Measurements from ENCODE around the gene SH3GL2.

The SH3GL2 gene

DNA sequence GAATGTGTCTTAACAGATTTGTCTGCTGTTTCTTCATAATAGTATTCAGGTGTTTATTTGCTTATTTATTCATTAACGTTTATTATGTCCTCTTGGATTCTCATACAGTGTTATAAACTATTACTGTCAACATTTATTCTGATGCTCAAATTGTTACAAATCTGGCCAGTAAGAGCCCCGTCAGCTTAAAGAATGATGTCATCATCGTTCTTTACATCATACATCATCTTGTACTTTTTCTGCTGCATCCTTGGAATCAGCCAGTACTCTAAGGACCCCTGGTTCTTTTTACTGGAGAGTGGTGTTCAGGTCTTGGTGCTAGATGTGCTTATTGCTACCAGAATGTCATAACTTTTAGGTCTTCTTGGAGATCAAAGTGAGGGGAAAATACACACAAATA lies 86.6 kb downstream of the SH3GL2 start:
- no peak for DNase-seq

DNA sequence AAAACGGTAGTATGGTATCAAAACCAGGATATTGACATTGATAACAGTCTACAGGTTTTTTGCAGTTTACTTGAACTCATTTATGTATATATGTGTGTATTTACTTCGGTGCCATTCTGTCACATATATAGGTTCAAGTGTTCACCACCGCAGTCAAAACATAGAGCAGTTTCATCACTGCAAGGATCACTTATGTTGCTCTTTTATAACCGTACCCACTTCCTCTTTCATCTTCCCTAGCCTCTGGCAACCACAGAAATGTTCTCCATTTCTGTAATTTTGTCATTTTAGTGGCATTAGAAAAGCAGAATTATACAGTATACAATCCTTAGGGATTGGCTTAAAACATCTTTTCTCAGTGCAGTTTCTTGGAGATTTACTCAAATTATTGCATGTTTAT lies 90.3 kb downstream of the SH3GL2 start:
- DNase-seq: no peak

DNA sequence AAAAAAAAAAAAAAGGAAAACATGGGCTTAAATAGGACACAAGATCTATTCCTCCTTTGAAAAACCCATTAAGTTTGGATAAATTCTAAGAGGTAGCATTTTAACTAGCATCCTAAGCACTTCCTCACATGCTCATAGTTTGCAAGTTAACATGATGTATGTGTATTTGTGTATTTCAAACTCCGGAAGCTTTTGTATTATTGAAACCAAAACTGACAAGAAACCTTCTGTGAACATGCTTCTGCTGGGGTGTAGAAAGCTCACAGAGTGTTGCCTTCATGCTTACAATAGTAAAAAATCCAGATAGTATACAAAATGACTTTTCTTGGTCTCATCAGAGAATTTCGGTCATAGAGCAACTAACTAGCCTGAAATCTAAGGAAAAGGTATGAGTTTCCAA lies 103.8 kb downstream of the SH3GL2 start:
- DNase-seq: no peak

GRCh38 chr9:17688834-17689233 lies 110.0 kb downstream of the SH3GL2 start:
- DNase-seq: no peak

DNA sequence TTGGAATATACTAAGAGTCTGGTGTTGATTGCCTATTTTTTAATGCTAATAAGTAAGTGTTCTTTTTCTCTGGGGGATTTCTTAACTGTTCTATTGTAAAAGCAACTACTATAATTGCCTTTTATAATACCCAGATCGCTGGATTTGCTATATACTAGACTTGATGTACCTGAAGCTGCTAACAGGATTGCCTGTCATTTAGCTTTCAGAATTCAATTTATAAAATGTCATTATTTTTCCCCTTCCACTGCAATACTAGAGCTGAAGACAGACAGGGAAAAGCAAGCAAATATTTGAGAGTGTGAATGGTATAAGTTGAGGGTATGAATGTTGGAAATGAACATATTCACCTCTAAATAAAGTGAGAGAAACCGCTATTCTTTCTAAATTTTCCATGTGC lies 115.5 kb downstream of the SH3GL2 start:
- DNase-seq: no peak

DNA sequence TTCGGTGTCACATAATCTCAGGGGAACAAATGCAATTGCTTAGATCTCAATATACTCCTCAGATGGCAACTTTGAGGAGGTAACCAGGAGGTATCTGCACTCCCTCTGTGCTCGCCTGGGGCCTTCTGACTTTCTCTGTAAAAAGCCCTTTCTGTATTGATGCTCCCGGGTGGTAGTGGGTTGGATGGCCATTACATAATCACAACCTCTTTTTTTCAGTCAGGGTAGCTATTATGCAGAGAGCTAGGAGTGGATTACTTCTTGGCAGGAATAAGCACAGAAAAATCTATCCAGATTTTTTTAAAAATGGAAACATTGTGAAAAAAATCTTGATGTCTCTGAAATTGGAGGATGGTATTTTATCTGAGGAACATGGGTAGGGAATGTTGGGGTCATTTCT lies 116.6 kb downstream of the SH3GL2 start:
- DNase-seq: no peak

DNA sequence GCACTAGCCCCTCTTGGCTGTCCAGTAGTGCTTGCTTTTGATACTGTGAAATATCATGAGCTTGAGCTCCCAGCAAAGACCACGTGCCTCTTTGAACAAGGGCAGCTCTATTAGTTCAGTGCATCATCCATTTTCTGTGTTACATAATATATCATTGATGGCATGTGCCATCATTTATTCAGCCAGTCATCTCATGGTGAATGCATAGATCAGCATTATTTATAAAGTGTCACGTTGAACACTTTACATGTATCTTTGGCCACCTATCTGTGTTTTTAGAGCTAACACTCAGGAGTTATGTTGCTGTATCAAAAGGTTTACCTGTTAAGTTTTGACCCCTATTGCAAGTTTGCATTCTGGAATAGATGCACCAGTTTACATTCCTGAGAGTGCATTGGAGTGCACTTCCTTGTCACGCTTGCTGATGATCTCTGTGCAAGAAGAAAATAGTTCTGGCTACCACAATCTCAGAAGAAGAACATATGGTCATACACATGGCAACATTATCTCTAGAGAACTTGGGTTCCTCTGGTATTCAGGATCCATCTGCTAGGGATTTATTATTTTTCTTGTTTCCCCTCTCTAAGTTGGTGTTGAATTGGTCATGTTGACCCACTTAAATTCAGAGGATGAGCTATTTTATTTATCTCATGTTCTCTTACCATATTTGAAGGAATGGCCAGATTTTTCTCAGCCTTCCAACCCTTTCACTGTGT lies 120.9 kb downstream of the SH3GL2 start:
- no peak for DNase-seq

DNA sequence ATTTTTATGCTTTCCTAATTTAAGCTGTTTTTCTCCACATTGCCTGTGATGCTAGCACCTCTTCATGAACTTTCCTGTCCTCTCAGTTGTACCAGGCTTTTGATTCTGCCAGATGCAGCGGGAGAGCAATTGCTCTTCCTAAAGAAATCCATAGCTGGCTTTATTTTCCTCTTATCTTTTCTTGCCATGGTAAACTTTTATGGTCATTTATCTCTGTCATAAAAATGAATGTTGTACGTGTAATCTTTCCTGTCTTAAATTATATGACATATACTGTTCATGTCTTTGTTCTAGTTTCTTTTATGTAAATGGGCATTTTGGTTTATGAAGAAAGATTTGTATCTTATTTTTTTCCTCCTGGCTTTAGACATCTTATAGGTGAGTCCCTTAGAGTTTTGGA lies 127.5 kb downstream of the SH3GL2 start:
- DNase-seq: no peak

DNA sequence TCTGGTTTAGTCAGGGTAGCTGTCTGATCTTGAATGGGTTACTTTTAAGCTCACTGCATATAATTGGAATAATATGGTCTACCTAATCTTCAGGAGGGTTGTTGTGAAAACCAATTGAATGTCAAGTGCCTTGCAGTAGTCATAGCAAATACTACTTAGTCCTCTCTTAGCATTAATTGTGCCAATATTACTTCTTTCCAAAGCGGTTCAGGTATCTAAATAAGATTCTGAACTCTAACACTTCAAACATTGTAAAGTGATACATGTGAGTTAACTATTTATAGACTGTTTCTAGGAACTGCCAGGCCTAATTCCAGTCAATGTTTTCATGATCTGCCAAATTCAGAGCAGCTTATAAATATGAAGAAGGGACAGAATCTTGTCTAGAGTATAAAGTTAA lies 140.2 kb downstream of the SH3GL2 start:
- DNase-seq: no peak

DNA sequence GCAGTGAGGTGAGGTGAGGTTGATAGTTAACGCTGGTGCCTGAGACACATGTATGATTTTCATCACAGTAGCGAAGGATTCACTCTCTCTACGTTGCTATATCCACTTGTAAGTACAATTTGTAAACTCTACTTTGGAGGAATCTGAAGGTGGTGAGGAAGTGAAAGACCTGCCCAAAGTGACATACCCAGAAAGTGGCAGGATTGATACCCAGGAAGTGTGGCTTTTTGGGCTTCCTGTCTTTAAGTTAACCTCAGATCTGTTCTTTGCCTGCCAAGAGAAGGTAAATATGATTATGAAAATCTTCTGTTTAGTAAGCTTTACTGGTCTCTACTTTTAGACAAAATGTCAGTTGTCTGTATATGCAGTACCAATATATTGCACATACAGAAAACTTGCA lies 143.1 kb downstream of the SH3GL2 start:
- no peak for DNase-seq

DNA sequence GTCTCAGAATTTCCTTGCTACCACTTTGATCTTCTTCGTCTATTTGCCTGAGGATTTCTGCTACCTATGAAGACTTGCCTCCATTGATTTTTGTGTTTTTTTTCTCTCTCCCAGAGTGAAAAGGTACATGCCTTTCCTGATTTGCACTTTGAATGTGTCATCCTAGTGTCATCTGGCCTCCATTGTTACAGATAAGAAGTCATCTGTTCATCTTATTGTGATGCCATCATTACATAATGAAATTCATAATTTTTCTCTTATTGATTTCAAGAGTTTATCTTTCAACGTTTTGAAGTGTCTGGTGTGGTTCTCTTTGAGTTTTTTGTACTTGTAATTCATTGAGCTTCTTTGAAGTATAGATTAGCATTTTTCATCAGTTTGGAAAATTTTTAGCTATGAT lies 144.8 kb downstream of the SH3GL2 start:
- no peak for DNase-seq

- DNase-seq: no peak
Observed at GRCh38 chr9:17725399-17726010, 146.6 kb downstream of the SH3GL2 start.

GRCh38 chr9:17726298-17726697 lies 147.4 kb downstream of the SH3GL2 start:
- DNase-seq: no peak

GRCh38 chr9:17730899-17731298 lies 152.0 kb downstream of the SH3GL2 start:
- no peak for DNase-seq

GRCh38 chr9:17731308-17731707 lies 152.4 kb downstream of the SH3GL2 start:
- DNase-seq: no peak

DNA sequence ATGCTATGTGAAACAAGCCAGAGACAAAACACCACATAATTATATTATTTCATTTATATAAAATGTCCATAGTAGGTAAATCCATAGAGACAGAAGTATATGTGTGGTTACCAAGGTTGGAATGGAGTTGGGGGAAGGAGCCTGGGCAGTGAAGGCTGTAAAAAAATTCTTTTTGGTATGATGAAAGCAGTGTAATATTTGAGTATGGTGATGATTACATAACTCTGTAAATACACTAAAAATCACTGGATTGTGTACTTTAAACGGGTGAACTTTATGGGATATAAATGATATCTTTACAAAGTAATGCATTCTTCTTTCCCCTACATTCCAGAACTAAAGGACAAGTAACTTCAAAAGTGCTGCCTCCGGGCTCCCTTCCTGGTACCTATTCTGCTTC lies 155.8 kb downstream of the SH3GL2 start:
- DNase-seq: no peak

DNA sequence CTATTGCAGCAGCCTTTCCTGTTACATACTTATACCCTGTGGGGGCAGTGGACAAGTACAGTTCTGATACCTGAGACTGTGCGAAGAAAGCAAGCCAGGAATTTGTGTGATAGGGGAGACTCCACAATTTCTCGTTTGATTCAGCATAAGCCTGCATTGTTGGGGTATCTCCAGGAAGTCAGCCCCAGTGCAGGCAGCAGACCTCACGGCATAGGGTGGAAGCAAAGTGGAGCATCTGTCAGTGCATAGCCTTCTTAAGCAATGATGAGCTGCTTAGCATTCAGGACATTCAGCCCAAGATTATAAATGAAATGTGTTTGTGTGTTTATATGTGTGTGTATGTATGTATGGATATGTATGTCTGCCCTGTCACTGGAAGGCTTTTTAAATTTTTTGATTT lies 157.0 kb downstream of the SH3GL2 start:
- no peak for DNase-seq

GRCh38 chr9:17739022-17739421 lies 160.2 kb downstream of the SH3GL2 start:
- DNase-seq: no peak

DNA sequence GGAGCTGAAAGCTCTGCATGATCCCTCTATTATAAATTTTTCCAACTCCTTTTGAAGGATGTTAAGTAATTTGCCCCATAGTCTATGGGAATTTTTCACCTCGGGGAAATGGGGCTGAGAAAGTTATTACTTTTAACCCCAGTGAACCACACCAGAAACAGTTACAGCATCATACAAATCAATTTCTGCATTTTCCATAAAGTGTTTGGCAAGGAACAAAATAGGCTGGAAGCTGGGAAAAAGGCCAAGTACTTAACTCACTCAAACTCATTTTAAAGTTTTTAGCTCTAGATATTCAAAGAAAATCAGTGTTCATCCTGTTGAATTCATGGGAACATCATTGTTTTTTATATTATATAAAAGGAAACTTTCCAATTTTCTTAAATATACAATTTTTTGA lies 160.9 kb downstream of the SH3GL2 start:
- DNase-seq: no peak

- no peak for DNase-seq
Observed at GRCh38 chr9:17742067-17742466, 163.2 kb downstream of the SH3GL2 start.

DNA sequence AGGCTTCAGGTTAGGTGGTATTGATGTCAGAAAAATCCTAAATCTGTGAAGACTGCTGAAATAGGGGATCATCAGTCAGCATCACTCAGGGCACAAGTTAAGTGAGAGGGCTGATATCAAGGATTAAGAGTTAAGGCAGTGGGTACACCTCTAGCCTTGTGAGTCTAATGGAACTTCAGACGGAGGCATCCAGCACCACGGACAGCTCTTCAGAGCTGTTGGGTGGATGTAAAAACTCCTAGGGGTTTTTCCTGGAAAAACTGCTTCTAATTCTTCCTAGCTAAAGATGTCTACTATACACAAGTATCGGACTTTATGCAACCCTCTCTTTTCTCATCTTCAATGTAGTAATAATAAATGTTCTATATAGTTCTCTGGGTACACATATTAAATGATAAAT lies 165.9 kb downstream of the SH3GL2 start:
- no peak for DNase-seq

GRCh38 chr9:17750269-17750668 lies 171.4 kb downstream of the SH3GL2 start:
- DNase-seq: no peak

DNA sequence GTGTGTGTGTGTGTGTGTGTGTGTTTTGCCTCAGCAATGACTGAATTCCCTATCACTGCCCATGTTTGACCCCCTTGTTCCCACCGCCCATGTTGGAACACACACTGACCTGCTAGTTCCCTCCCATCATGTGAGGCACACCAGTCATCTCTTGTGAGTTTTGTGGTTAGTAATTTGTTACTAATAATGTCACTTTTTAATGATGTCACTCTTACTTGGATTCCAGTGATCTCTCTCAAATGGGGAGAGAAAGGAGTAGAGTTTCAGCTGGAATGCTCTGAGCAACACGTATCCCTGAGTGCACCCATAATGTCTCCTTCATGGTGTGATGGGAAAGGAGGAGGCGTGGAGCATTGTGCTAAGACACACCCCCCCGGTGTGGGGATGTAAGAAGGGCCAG lies 172.6 kb downstream of the SH3GL2 start:
- DNase-seq: no peak

GRCh38 chr9:17752021-17752420 lies 173.2 kb downstream of the SH3GL2 start:
- DNase-seq: no peak

DNA sequence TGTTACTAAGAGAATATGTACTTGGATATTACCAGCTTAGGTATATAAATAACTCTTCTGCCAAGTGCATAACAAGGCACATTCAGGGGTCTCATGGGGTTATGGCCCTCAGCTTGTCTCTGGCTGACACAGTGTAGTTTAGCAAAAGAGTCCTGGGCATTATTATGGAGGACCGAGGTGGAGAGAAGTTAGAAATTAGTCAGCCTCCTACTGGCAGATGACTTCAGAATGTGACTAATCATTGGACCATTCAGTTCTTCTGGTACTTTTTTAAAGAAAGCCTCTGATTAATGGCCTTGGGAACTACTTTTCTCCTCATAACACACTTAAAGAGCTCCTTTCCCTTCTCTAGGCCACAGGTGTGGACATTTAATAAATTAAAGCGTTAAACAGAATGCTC lies 178.9 kb downstream of the SH3GL2 start:
- DNase-seq: no peak
